GM23338 (cell line): ENCODE data around the gene NDST4. TPM values are rescaled to one million over a fixed set of nuclear protein-coding genes. Genes with fewer than 3 reads are reported as not detected.

Experiments used
- ATAC-seq: fragments of 200-7000 bp; cut with Tn5 transposase; 3 replicates; pipeline ENCODE4 v1.9.1; 2020
- DNase-seq: peaks from one replicate; pipeline ENCODE4 v3.0.0-alpha.2; 2015; ENCODE audit warnings: low spot score
- H2AFZ ChIP-seq: fragments of 200-600 bp; sonication (generic); 2 replicates; pipeline ENCODE4 v1.8.0; 2016; ENCODE audit warnings: antibody characterized with exemption, mild to moderate bottlenecking, moderate library complexity
- H3F3A ChIP-seq: fragments of 200-600 bp; sonication (generic); replicated peaks from 2 replicates; pipeline ENCODE4 v1.8.0; 2017; ENCODE audit warnings: antibody characterized with exemption, mixed run types, low read depth
- H3K27ac ChIP-seq: fragments of 200-600 bp; sonication (generic); 2 replicates; pipeline ENCODE4 v1.6.1; 2016; ENCODE audit warnings: low read depth
- H3K27me3 ChIP-seq: fragments of 200-600 bp; sonication (generic); 2 replicates; pipeline ENCODE4 v1.8.0; 2016; ENCODE audit warnings: mild to moderate bottlenecking, mixed run types, moderate library complexity; ENCODE audit not compliant: insufficient read depth
- H3K36me3 ChIP-seq: fragments of 200-600 bp; sonication (generic); 2 replicates; pipeline ENCODE4 v1.8.0; 2016; ENCODE audit warnings: mild to moderate bottlenecking; ENCODE audit not compliant: insufficient read depth
- H3K4me1 ChIP-seq: fragments of 200-600 bp; sonication (generic); 2 replicates; pipeline ENCODE4 v1.8.0; 2016; ENCODE audit warnings: mild to moderate bottlenecking, moderate library complexity; ENCODE audit not compliant: insufficient read depth
- H3K4me2 ChIP-seq: fragments of 200-600 bp; sonication (generic); 2 replicates; pipeline ENCODE4 v1.7.1; 2017; ENCODE audit warnings: mixed run types
- H3K4me3 ChIP-seq: fragments of 200-600 bp; sonication (generic); 2 replicates; pipeline ENCODE4 v1.6.1; 2016; ENCODE audit warnings: mixed run types
- H3K79me2 ChIP-seq: fragments of 200-600 bp; sonication (generic); replicated peaks from 2 replicates; pipeline ENCODE4 v1.8.0; 2017; ENCODE audit warnings: mild to moderate bottlenecking; ENCODE audit not compliant: insufficient read depth
- H3K9me2 ChIP-seq: fragments of 200-600 bp; sonication (generic); 2 replicates; pipeline ENCODE4 v1.8.0; 2017; ENCODE audit not compliant: insufficient read depth
- H4K20me1 ChIP-seq: fragments of 200-600 bp; sonication (generic); replicated peaks from 2 replicates; pipeline ENCODE4 v1.8.0; 2017; ENCODE audit warnings: mild to moderate bottlenecking; ENCODE audit not compliant: insufficient read depth
- H3K27ac Mint-ChIP-seq: 2 replicates; pipeline ENCODE4 v1.8.0; 2020; ENCODE audit warnings: inconsistent platforms, mild to moderate bottlenecking, moderate library complexity, mixed read lengths
- H3K27me3 Mint-ChIP-seq: 3 replicates; pipeline ENCODE4 v1.8.0; 2022; ENCODE audit warnings: low read depth, mild to moderate bottlenecking, moderate library complexity, mixed read lengths, inconsistent platforms; ENCODE audit not compliant: insufficient read depth, poor library complexity
- H3K36me3 Mint-ChIP-seq: 3 replicates; pipeline ENCODE4 v1.8.0; 2021; ENCODE audit warnings: low read depth, mild to moderate bottlenecking, inconsistent platforms, moderate library complexity, mixed read lengths
- H3K4me1 Mint-ChIP-seq: 3 replicates; pipeline ENCODE4 v1.8.0; 2020; ENCODE audit warnings: mild to moderate bottlenecking, inconsistent platforms, mixed read lengths
- H3K4me3 Mint-ChIP-seq: 3 replicates; pipeline ENCODE4 v1.8.0; 2021; ENCODE audit warnings: moderate library complexity, mild to moderate bottlenecking, inconsistent platforms, mixed read lengths
- H3K9me3 Mint-ChIP-seq: 3 replicates; pipeline ENCODE4 v1.8.0; 2020; ENCODE audit warnings: moderate library complexity, mild to moderate bottlenecking, inconsistent platforms, mixed read lengths
- CREB1 ChIP-seq: fragments of 250-450 bp; sonication (Bioruptor Pico); IDR thresholded peaks from 2 replicates; pipeline ENCODE4 v1.5.0; 2020; ENCODE audit warnings: low read depth, mild to moderate bottlenecking, moderate library complexity
- NANOG ChIP-seq: IDR thresholded peaks from 2 replicates; pipeline ENCODE4 v1.6.1; 2016; ENCODE audit warnings: antibody characterized with exemption, borderline replicate concordance
- POLR2AphosphoS5 ChIP-seq: IDR thresholded peaks from 2 replicates; pipeline ENCODE4 v1.6.1; 2016; ENCODE audit warnings: antibody characterized with exemption, low read depth
- STAT1 ChIP-seq: IDR thresholded peaks from one replicate; pipeline ENCODE4 v1.6.1; 2016; ENCODE audit warnings: antibody characterized with exemption; ENCODE audit not compliant: unreplicated experiment
- ZNF331 ChIP-seq: fragments of 250-450 bp; sonication (Bioruptor Pico); IDR thresholded peaks from 2 replicates; pipeline ENCODE4 v1.5.0; 2020; ENCODE audit warnings: low read depth, mild to moderate bottlenecking, moderate library complexity
- polyA plus RNA-seq: library from polyadenylated mRNA; unstranded; fragments of >200 nt; fragmentation: Nextera tagmentation; extraction: Ambion mirVana; gene quantifications from 2 replicates; pipeline ENCODE4 v1.2.1, GENCODE V29; 2016
- total RNA-seq: library from RNA; depleted of rRNA; stranded (reverse); fragments of >200 nt; shearing (Covaris generic); gene quantifications from 2 replicates; pipeline ENCODE4 v1.2.3, GENCODE V29; 2014
- TF ChIP-seq, protein P1 (sequence below): IDR thresholded peaks from one replicate; pipeline ENCODE4 v1.6.1; 2018; ENCODE audit warnings: antibody characterized with exemption; ENCODE audit not compliant: unreplicated experiment
- TF ChIP-seq, protein P2 (sequence below), 2 experiments: fragments of 200-600 bp in 1 of 2; sonication (generic) in 1 of 2; conservative IDR thresholded peaks; 2 replicates each; pipeline versions ENCODE4 v1.5.1 to v1.6.1; 2016 to 2017; ENCODE audit warnings: antibody characterized with exemption in 2 of 2, low read depth in 2 of 2, mild to moderate bottlenecking in 2 of 2, moderate library complexity in 1 of 2

Gene NDST4
- total and polyA plus RNA-seq, 2 experiments from 2014 or later: not detected

DNA sequence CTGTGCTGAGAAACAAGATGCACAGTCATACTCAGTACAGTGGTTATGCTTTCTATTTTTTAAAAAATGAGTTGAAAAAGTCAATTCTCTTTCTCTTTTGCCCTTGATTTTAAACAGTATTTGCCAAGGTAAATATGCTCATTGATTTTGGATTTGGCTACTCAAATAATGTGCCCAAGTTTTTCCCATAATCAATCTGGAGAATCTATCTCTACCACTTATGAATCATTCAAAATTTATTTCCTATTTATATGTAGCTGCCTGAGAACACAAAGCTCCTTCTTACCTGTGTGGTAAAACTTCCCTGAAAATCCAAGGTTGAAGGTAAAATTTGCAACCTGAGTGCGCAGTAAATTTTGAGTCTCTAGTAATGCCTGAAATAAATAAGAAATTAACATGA, 136.5 kb downstream of the NDST4 start:
- no peaks in the 10 kb centered on the region for H3K4me1 Mint-ChIP-seq
- peaks cover 3% of the 10 kb centered on the region; the same call in 1 of the 2 replicates for H3K9me2 ChIP-seq
- no peaks in the 10 kb centered on the region for H4K20me1 ChIP-seq
- no peak overlapping the region for H2AFZ ChIP-seq
- no peak for DNase-seq
- no peak overlapping the region for H3K4me2 ChIP-seq
- H3K27me3 ChIP-seq: no peaks in the 10 kb centered on the region
- H3K4me3 ChIP-seq: no peak overlapping the region
- H3K79me2 ChIP-seq: no peaks in the 10 kb centered on the region
- no peaks in the 10 kb centered on the region for H3K36me3 ChIP-seq
- TF ChIP-seq CREB1 (CRISPR knock-in tag) (no peak), STAT1 (no peak), POLR2AphosphoS5 (no peak), NANOG (no peak)
- TF ChIP-seq, protein P1, sequence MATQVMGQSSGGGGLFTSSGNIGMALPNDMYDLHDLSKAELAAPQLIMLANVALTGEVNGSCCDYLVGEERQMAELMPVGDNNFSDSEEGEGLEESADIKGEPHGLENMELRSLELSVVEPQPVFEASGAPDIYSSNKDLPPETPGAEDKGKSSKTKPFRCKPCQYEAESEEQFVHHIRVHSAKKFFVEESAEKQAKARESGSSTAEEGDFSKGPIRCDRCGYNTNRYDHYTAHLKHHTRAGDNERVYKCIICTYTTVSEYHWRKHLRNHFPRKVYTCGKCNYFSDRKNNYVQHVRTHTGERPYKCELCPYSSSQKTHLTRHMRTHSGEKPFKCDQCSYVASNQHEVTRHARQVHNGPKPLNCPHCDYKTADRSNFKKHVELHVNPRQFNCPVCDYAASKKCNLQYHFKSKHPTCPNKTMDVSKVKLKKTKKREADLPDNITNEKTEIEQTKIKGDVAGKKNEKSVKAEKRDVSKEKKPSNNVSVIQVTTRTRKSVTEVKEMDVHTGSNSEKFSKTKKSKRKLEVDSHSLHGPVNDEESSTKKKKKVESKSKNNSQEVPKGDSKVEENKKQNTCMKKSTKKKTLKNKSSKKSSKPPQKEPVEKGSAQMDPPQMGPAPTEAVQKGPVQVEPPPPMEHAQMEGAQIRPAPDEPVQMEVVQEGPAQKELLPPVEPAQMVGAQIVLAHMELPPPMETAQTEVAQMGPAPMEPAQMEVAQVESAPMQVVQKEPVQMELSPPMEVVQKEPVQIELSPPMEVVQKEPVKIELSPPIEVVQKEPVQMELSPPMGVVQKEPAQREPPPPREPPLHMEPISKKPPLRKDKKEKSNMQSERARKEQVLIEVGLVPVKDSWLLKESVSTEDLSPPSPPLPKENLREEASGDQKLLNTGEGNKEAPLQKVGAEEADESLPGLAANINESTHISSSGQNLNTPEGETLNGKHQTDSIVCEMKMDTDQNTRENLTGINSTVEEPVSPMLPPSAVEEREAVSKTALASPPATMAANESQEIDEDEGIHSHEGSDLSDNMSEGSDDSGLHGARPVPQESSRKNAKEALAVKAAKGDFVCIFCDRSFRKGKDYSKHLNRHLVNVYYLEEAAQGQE: no peak
- TF ChIP-seq, protein P2, sequence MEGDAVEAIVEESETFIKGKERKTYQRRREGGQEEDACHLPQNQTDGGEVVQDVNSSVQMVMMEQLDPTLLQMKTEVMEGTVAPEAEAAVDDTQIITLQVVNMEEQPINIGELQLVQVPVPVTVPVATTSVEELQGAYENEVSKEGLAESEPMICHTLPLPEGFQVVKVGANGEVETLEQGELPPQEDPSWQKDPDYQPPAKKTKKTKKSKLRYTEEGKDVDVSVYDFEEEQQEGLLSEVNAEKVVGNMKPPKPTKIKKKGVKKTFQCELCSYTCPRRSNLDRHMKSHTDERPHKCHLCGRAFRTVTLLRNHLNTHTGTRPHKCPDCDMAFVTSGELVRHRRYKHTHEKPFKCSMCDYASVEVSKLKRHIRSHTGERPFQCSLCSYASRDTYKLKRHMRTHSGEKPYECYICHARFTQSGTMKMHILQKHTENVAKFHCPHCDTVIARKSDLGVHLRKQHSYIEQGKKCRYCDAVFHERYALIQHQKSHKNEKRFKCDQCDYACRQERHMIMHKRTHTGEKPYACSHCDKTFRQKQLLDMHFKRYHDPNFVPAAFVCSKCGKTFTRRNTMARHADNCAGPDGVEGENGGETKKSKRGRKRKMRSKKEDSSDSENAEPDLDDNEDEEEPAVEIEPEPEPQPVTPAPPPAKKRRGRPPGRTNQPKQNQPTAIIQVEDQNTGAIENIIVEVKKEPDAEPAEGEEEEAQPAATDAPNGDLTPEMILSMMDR (conservative IDR thresholded peaks at IDR 0.05; ENCODE audit: low read depth in 2 of 2): no peak
- H3K27ac ChIP-seq: no peak overlapping the region
- no peaks in the 10 kb centered on the region for H3K27me3 Mint-ChIP-seq
- H3K9me3 Mint-ChIP-seq: peaks cover under 1% of the 10 kb centered on the region; the same call in 1 of the 3 replicates
- no peak overlapping the region for H3K27ac Mint-ChIP-seq
- no peak for ATAC-seq
- H3K4me3 Mint-ChIP-seq: no peak overlapping the region
- 0 out of 3 replicates have a peak, but pooled peaks cover 1% of the 10 kb centered on the region for H3K36me3 Mint-ChIP-seq
- H3K4me1 ChIP-seq: no peaks in the 10 kb centered on the region
- no peaks in the 10 kb centered on the region for H3F3A ChIP-seq

DNA sequence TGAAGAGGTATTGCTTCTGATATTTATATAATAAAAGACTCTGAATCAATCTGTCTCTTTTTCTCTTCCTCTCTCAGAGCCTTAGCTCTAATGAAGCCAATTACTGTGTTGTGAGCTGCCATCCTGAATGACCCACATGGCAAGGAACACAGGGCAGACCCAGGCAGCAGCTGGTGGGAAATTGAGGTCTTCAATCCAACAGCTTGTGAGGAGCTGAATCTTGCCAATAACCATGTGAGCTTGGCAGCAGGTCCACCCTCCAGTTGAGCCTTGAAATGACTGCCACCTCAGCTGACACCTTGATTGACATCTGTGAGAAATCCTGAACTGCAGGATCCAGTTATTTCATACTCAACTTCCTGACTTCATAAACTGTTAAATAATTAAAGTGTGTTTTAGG, 149.4 kb downstream of the NDST4 start:
- H3K27ac Mint-ChIP-seq: no peak overlapping the region
- peaks cover 6% of the 10 kb centered on the region; the same call in 1 of the 3 replicates for H3K36me3 Mint-ChIP-seq
- H3K4me3 Mint-ChIP-seq: no peak overlapping the region
- H3K4me1 Mint-ChIP-seq: no peaks in the 10 kb centered on the region
- Histone ChIP-seq H3K27ac (no peak overlapping the region), H3K9me2 (no peaks in the 10 kb centered on the region), H3K79me2 (no peaks in the 10 kb centered on the region), H3F3A (no peaks in the 10 kb centered on the region), H3K4me1 (no peaks in the 10 kb centered on the region), H3K36me3 (no peaks in the 10 kb centered on the region), H3K27me3 (no peaks in the 10 kb centered on the region), H4K20me1 (no peaks in the 10 kb centered on the region), H3K4me3 (no peak overlapping the region), H2AFZ (no peak overlapping the region), H3K4me2 (no peak overlapping the region)
- no peak for ATAC-seq
- TF ChIP-seq ZNF331 (CRISPR knock-in tag): no peak
- no peak for DNase-seq
- peaks cover 6% of the 10 kb centered on the region; the same call in 2 of the 3 replicates for H3K9me3 Mint-ChIP-seq
- no peaks in the 10 kb centered on the region for H3K27me3 Mint-ChIP-seq
